ENCODE results near the gene TMPRSS4.

GRCh38 chr11:118087931-118088330 lies 11.1 kb downstream of the TMPRSS4 start:
- TF ChIP-seq POLR2A (IDR thresholded peaks at IDR 0.05), result no peak
- no peak for TF ChIP-seq CTCF (IDR thresholded peaks at IDR 0.05)

All from body of pancreas (tissue), 4 donors.